Lower leg skin (tissue), 4 donors: ENCODE results near the gene SPRED1. TPM values are rescaled to one million over a fixed set of nuclear protein-coding genes. Genes with fewer than 3 reads are reported as not detected.

Source experiments
- DNase-seq, 2 donors: peaks; one replicate each; pipeline ENCODE4 v3.0.0-alpha.2; 2019; ENCODE audit warnings: low spot score in 2 of 2
- H3K4me3 ChIP-seq: fragments of 200-600 bp; sonication (generic); 2 replicates; pipeline ENCODE4 v1.5.1; 2017; ENCODE audit warnings: mild to moderate bottlenecking, low read depth; ENCODE audit not compliant: poor library complexity, severe bottlenecking
- POLR2A ChIP-seq, 2 donors: fragments of 450-650 bp; IDR thresholded peaks; one replicate each; pipeline ENCODE4 v1.6.1; 2016 to 2017; ENCODE audit warnings: antibody characterized with exemption in 2 of 2, mild to moderate bottlenecking in 1 of 2, moderate library complexity in 1 of 2
- WGBS, 2 donors: methylation state at CpG; one replicate each; pipeline ENCODE4 v1.1.5; 2018; 5-methylcytosine and 5-hydroxymethylcytosine counted together
- intact Hi-C: fragments of 100-400 bp; cut with DNase I; formaldehyde crosslinking; loops from one replicate; pipeline ENCODE4 v1.15.0; 2023; ENCODE audit warnings: low total_unique reads
- total RNA-seq, 4 donors: library from RNA; depleted of rRNA; stranded (reverse); fragments of >200 nt; gene quantifications; one replicate each; pipeline ENCODE4 v1.1.0, GENCODE V29; 2016
- TF ChIP-seq, protein P1 (sequence below), 3 donors: fragments of 450-650 bp; IDR thresholded peaks; one replicate each; pipeline ENCODE4 v1.5.1; 2016; ENCODE audit warnings: antibody characterized with exemption in 3 of 3, mild to moderate bottlenecking in 3 of 3, moderate library complexity in 2 of 3

SPRED1 gene
- total RNA-seq, 4 donors from 2014 or later: 8.8 to 14.8 (median 11.5) TPM

GRCh38 chr15:38254051-38254883 is 1.6 kb downstream of the SPRED1 start:
- TF ChIP-seq, protein P1, sequence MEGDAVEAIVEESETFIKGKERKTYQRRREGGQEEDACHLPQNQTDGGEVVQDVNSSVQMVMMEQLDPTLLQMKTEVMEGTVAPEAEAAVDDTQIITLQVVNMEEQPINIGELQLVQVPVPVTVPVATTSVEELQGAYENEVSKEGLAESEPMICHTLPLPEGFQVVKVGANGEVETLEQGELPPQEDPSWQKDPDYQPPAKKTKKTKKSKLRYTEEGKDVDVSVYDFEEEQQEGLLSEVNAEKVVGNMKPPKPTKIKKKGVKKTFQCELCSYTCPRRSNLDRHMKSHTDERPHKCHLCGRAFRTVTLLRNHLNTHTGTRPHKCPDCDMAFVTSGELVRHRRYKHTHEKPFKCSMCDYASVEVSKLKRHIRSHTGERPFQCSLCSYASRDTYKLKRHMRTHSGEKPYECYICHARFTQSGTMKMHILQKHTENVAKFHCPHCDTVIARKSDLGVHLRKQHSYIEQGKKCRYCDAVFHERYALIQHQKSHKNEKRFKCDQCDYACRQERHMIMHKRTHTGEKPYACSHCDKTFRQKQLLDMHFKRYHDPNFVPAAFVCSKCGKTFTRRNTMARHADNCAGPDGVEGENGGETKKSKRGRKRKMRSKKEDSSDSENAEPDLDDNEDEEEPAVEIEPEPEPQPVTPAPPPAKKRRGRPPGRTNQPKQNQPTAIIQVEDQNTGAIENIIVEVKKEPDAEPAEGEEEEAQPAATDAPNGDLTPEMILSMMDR (IDR thresholded peaks at IDR 0.05): no peak
- TF ChIP-seq POLR2A (IDR thresholded peaks at IDR 0.05): no peak
- 0 to 1% methylated on average over 15 of the region's 15 CpGs for WGBS, 2 donors
- peak in 1 of 2 donors; percentile 57 for DNase-seq
- intact Hi-C loops: no loop called here
- peak overlapping the region; percentile 13 for H3K4me3 ChIP-seq

- H3K4me3 ChIP-seq: no peak overlapping the region
- TF ChIP-seq, protein P1 (IDR thresholded peaks at IDR 0.05): no peak
- TF ChIP-seq POLR2A (IDR thresholded peaks at IDR 0.05): no peak
- WGBS, 2 donors: 21 to 27% methylated on average over 2 of the region's 2 CpGs
- DNase-seq: no peak
- intact Hi-C loops: no loop called here
Measured at GRCh38 chr15:38255690-38256089, 3.1 kb downstream of the SPRED1 start.

GRCh38 chr15:38257676-38258075 is 5.0 kb downstream of the SPRED1 start:
- WGBS, 2 donors: 8 to 10% methylated on average over 2 of the region's 2 CpGs
- H3K4me3 ChIP-seq: no peak overlapping the region
- intact Hi-C loops: no loop called here
- DNase-seq: no peak
- TF ChIP-seq, protein P1 (IDR thresholded peaks at IDR 0.05): no peak
- no peak for TF ChIP-seq POLR2A (IDR thresholded peaks at IDR 0.05)

DNA sequence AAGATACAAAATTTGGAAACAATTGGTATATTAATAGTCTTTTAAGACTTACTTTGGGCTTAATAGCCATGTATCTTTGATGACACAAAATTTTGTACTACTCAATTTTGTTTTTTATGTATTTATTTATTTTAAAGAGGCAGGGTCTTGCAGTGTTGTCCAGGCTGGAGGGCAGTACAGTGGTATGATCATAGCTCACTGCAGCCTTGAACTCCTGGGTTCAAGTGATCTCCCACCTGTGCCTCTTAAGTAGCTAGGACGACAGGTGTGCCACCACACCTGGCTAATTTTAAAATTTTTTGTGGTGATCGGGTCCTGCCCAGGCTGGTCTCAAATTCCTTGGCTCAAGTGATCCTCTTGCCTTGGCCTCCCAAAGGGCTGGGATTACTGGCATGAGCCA is 6.5 kb downstream of the SPRED1 start:
- 88 to 89% methylated on average over 2 of the region's 2 CpGs for WGBS, 2 donors
- no peak for TF ChIP-seq POLR2A (IDR thresholded peaks at IDR 0.05)
- TF ChIP-seq, protein P1 (IDR thresholded peaks at IDR 0.05): no peak
- DNase-seq: no peak
- intact Hi-C loops: no loop called here
- no peak overlapping the region for H3K4me3 ChIP-seq

DNA sequence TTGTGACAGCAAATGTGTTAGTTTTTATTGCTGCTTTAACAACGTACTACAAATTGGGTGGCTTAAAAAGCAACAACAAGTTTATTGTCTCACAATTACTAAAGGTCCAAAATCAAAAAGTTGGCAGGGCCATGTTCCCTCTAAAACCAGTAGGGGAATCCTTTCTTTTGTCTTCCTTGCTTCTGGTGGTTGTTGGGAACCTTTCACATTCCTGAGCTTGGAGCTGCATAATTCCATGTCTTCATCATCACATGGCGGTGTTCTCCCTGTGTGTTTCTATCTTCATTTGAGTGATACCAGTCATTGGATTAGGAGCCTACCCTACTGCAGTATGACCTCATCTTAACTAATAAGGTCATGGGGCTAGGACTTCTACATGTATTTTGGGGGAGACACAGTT is 7.4 kb downstream of the SPRED1 start:
- intact Hi-C loops: no loop called here
- no peak overlapping the region for H3K4me3 ChIP-seq
- no peak for TF ChIP-seq POLR2A (IDR thresholded peaks at IDR 0.05)
- TF ChIP-seq, protein P1 (IDR thresholded peaks at IDR 0.05): no peak
- DNase-seq: no peak
- 65 to 77% methylated on average over 2 of the region's 2 CpGs for WGBS, 2 donors
